GM08714 (cell line): Measurements from ENCODE around the gene PCDHGA10.
"Not testable (repeated sequence)": the region's sequence is repeated elsewhere in the genome, so short reads cannot be mapped to it uniquely, and the experiment has no call there.

ENCODE experiments used
- H3K4me3 ChIP-seq: fragments of 200-500 bp; sonication (Bioruptor generic); 2 replicates; pipeline ENCODE4 v1.5.1; 2014; ENCODE audit warnings: mild to moderate bottlenecking, low read length, inconsistent platforms
- ZNF274 ChIP-seq: IDR thresholded peaks from 2 replicates; pipeline ENCODE4 v1.6.1; 2012; ENCODE audit warnings: mild to moderate bottlenecking, low read depth, low read length

Gene PCDHGA10

GRCh38 chr5:141412854-141413539, at the start of gene PCDHGA10:
TSS of gene PCDHGA10 (plus strand) at chr5:141412987. CDS start at chr5:141413176, 189 bp downstream.
- no peak for TF ChIP-seq ZNF274

GRCh38 chr5:141363952-141364660, 48.7 kb upstream of the PCDHGA10 start, which contains the start of gene PCDHGA5:
TSS of gene PCDHGA5 (plus strand) at chr5:141364162. CDS start at chr5:141364331, 169 bp downstream.
- H3K4me3 ChIP-seq, result no peak within 1 kb of the TSS

More at GRCh38 chr5:141412854-141413539, at the start of gene PCDHGA10:
- peak within 1 kb of the TSS; percentile 77; the same call in 1 of the 2 replicates for H3K4me3 ChIP-seq

GRCh38 chr5:141366016-141366896, 46.5 kb upstream of the PCDHGA10 start:
- no peak for TF ChIP-seq ZNF274
- H3K4me3 ChIP-seq, result no peak overlapping the region

More at GRCh38 chr5:141363952-141364660, 48.7 kb upstream of the PCDHGA10 start, which contains the start of gene PCDHGA5:
- TF ChIP-seq ZNF274, result no peak

GRCh38 chr5:141369994-141370848, 42.6 kb upstream of the PCDHGA10 start, which contains the start of gene PCDHGB3:
TSS of gene PCDHGB3 (plus strand) at chr5:141370242. CDS start at chr5:141370395, 153 bp downstream.
- H3K4me3 ChIP-seq, result peak within 1 kb of the TSS; percentile 43; the same call in 1 of the 2 replicates
- TF ChIP-seq ZNF274, result no peak

- no peak for TF ChIP-seq ZNF274
- no peak overlapping the region for H3K4me3 ChIP-seq
These were observed 41.0 kb upstream of the PCDHGA10 start for GRCh38 chr5:141371572-141372475.

- peak within 1 kb of the TSS; percentile 60; the same call in 1 of the 2 replicates for H3K4me3 ChIP-seq
- no peak for TF ChIP-seq ZNF274
These were observed 39.0 kb upstream of the PCDHGA10 start, which contains the start of gene PCDHGA6 for GRCh38 chr5:141373673-141374317. TSS of gene PCDHGA6 (plus strand) at chr5:141373891. CDS start at chr5:141374084, 193 bp downstream.

GRCh38 chr5:141374627-141375026, 38.2 kb upstream of the PCDHGA10 start:
- TF ChIP-seq ZNF274, result no peak
- H3K4me3 ChIP-seq, result no peak overlapping the region

- not testable (repeated sequence) for H3K4me3 ChIP-seq
These were observed 37.2 kb upstream of the PCDHGA10 start for GRCh38 chr5:141375444-141376155.

- TF ChIP-seq ZNF274, result no peak
- peak within 1 kb of the TSS; percentile 30; the same call in 1 of the 2 replicates for H3K4me3 ChIP-seq
These were observed 30.1 kb upstream of the PCDHGA10 start, which contains the start of gene PCDHGA7 for GRCh38 chr5:141382469-141383294. TSS of gene PCDHGA7 (plus strand) at chr5:141382742. CDS start at chr5:141382900, 158 bp downstream.

GRCh38 chr5:141383345-141383744, 29.4 kb upstream of the PCDHGA10 start:
- no peak overlapping the region for H3K4me3 ChIP-seq
- no peak for TF ChIP-seq ZNF274
